Measurements from ENCODE around the gene AP4S1.

DNA sequence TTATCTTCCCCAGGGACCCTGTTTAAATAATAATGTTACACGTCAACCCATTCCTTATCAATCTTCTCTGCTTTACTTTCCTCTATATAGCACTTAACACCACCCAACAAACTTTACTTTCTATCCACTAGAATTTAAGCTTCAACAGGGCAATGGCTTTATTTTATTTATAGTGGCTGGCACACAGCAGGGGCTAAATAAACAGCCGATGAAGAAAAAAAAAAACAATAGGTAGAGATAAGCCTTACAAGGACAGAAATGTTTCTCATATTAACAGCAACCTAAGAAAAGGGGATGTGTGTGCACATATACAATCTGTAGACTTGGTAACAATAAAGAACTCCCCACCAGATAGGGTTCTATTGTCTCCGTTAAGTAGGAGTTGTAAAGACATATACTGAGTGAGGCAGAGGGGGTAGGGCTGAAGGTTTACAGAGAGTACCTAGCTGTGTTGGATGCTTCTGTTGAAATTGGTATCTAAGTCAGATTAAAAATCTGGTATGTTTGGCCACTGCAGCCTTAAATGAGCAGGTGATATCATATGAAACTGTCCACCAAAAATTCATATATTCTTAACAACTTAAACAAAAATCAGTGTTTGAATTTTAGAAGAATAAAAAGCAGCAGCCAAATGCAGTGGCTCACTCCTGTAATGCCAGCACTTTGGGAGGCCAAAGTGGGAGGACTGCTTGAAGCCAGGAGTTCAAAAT is 24.7 kb upstream of the AP4S1 start:
- TF ChIP-seq CTCF (IDR thresholded peaks at IDR 0.05): no peak
- TF ChIP-seq POLR2AphosphoS5 (IDR thresholded peaks at IDR 0.05): no peak
- TF ChIP-seq EP300 (IDR thresholded peaks at IDR 0.05): no peak
